GM18861 (cell line): ENCODE measurements around the gene NCAPH2.
"Not testable (repeated sequence)": the region's sequence is repeated elsewhere in the genome, so short reads cannot be mapped to it uniquely, and the experiment has no call there.

Source experiments
- ATAC-seq: cut with Tn5 transposase; IDR thresholded peaks from one replicate; pipeline ENCODE4 v1.9.1; 2021; ENCODE audit not compliant: unreplicated experiment

The NCAPH2 gene

GRCh38 chr22:50529416-50529896, 21.4 kb downstream of the NCAPH2 start:
- ATAC-seq = no peak

- ATAC-seq = no peak
Observed at GRCh38 chr22:50529897-50530579, 22.0 kb downstream of the NCAPH2 start, which contains the start of gene TYMP. Gene TYMP, minus strand, starts transcription at chr22:50530012. Its CDS starts 303 bp downstream, at chr22:50529709.

GRCh38 chr22:50530580-50530876, 22.5 kb downstream of the NCAPH2 start:
- ATAC-seq = no peak

GRCh38 chr22:50530877-50531545, 23.0 kb downstream of the NCAPH2 start:
- no peak for ATAC-seq

GRCh38 chr22:50531546-50531961, 23.5 kb downstream of the NCAPH2 start:
- ATAC-seq = no peak

GRCh38 chr22:50531962-50532674, 24.1 kb downstream of the NCAPH2 start:
- no peak for ATAC-seq

GRCh38 chr22:50532824-50533796, 25.1 kb downstream of the NCAPH2 start:
- ATAC-seq = no peak

- ATAC-seq = not testable (repeated sequence)
Observed at GRCh38 chr22:50533856-50534711, 26.1 kb downstream of the NCAPH2 start.

GRCh38 chr22:50535113-50535512, 27.1 kb downstream of the NCAPH2 start:
- no peak for ATAC-seq

GRCh38 chr22:50536226-50536625, 28.2 kb downstream of the NCAPH2 start:
- ATAC-seq = no peak

GRCh38 chr22:50537765-50538164, 29.7 kb downstream of the NCAPH2 start:
- no peak for ATAC-seq

GRCh38 chr22:50540381-50540780, 32.4 kb downstream of the NCAPH2 start:
- ATAC-seq = no peak

- not testable (repeated sequence) for ATAC-seq
Observed at GRCh38 chr22:50541667-50542026, 33.6 kb downstream of the NCAPH2 start.

GRCh38 chr22:50542416-50542927, 34.4 kb downstream of the NCAPH2 start:
- no peak for ATAC-seq

- ATAC-seq = no peak
Observed at GRCh38 chr22:50544078-50544745, 36.2 kb downstream of the NCAPH2 start.

GRCh38 chr22:50544746-50545253, 36.8 kb downstream of the NCAPH2 start:
- ATAC-seq = no peak

- ATAC-seq = no peak
Observed at GRCh38 chr22:50545522-50546325, 37.7 kb downstream of the NCAPH2 start, which contains the start of gene KLHDC7B. Gene KLHDC7B, plus strand, starts transcription at chr22:50545899. Its CDS starts 345 bp downstream, at chr22:50546244.
